GM19328 (cell line): ENCODE measurements around the gene TRABD2A.

Source experiments
- ATAC-seq: cut with Tn5 transposase; IDR thresholded peaks from one replicate; pipeline ENCODE4 v1.9.1; 2021; ENCODE audit warnings: mild to moderate bottlenecking, moderate library complexity; ENCODE audit not compliant: unreplicated experiment

Gene TRABD2A

DNA sequence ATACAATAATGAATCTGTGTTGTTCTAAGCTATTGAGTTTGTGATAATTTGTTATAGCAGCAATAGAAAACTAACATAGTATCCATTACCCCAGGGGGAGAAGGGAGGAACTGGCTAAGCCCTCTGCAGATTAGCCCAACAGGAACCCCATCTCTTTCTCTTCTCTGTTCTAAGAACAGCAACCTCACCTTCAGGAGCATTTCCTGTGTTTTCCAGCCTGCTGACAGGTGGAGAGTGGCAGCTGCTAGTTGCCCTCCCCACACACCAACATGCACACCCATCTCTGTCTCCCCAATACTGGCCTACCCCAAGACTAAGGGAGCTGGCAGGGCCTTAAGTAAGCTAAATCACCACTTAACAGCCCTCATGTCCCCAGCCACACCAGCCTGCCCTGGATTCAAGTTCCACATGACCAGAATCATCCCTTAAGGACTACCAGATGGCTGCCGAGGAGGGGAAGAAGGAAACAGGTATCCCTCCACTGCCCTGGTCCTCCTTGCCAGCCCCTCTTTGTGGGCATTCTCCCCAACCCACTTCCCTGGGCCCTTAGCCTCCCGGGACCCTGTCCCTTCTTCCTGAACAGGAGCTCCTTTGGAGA, 52.8 kb downstream of the TRABD2A start:
- no peak for ATAC-seq

DNA sequence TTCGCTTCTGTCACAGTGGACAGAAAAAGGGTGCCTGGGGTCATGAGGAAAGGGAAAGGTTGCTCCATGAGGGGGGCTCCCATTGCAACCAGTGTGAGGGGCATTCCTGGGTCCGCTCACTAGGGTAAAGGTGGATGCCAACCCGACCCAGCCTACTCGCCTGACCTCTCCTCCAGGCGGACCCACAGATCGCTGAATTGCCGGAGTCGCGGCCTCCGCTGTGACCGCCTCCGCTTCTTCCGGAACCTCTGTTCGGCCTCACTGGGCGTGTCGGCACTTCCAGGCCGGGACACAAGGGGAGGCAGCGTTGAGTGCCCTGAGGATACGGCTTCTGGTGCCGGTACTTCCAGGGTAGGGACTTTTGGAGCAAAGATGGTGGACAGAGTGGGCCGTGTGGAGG, 57.1 kb downstream of the TRABD2A start:
- no peak for ATAC-seq

GRCh38 chr2:84823229-84823628, 57.7 kb downstream of the TRABD2A start:
- no peak for ATAC-seq

GRCh38 chr2:84821806-84822205, 59.1 kb downstream of the TRABD2A start:
- no peak for ATAC-seq

GRCh38 chr2:84817239-84817655, 63.6 kb downstream of the TRABD2A start:
- peak; percentile 92 for ATAC-seq

GRCh38 chr2:84816426-84817026, 64.4 kb downstream of the TRABD2A start:
- ATAC-seq: peak; percentile 60

GRCh38 chr2:84815146-84815545, 65.7 kb downstream of the TRABD2A start:
- no peak for ATAC-seq

DNA sequence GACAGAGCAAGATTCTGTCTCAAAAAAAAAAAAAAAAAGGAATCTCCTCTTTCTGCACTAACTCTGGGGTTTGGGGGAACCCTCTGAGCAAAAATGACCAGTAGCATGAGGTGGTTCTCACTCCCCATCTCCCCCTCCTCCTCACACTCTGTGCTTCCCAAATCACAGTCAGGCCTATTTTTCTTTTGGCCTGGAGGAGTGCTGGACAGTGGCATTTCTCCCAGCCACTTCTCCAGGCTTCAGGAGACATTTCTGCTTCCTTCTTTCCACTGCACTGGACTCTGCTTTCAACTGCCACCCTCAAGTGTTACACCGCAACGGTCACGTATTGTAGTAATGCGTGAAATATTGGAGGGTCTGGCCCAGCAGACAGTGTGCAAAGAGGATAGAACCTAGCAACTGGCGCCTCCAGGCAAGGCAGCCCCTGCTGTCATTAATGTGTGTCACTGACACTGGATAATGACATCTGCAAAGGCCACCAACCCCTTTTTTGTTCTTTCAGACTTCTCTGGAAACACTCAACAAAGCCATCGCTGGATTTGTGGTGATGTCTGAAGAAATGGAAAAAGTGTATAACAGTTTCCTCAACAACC, 68.9 kb downstream of the TRABD2A start:
- ATAC-seq: no peak

GRCh38 chr2:84808279-84808678, 72.6 kb downstream of the TRABD2A start:
- ATAC-seq: no peak

GRCh38 chr2:84807063-84807485, 73.8 kb downstream of the TRABD2A start:
- ATAC-seq: no peak

DNA sequence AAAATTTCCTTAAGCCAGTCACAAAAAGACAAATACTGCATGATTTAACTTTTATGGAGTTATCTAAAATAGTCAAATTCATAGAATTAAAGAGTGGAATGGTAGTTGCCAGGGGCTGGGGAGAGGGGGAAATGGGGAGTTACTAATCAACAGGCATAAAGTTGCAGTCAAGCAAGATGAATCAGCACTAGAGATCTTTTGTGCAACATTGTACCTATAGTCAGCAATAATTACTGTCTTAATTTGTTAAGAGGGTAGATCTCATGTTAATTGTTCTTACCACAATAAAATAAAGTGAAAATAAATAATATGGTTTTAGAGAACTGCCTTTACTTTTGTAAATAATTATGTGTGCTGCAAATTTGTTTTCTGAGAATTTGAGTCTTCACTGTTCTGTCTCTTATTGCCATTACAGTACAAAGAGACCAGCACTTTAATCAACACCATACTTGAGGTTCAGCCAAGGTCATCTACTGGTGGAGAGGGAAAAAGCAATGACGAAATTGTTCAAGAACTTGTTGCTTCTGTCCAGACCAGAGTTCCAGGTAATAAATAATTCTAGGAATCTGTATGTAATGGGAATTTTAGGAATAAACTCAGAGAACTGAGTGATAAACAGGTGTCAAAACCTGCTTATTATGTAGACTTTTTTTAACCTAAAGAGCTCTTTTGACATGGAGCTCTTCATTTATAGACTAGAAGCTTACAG, 75.5 kb downstream of the TRABD2A start:
- no peak for ATAC-seq

- no peak for ATAC-seq
These were observed 79.1 kb downstream of the TRABD2A start for GRCh38 chr2:84801811-84802210.

DNA sequence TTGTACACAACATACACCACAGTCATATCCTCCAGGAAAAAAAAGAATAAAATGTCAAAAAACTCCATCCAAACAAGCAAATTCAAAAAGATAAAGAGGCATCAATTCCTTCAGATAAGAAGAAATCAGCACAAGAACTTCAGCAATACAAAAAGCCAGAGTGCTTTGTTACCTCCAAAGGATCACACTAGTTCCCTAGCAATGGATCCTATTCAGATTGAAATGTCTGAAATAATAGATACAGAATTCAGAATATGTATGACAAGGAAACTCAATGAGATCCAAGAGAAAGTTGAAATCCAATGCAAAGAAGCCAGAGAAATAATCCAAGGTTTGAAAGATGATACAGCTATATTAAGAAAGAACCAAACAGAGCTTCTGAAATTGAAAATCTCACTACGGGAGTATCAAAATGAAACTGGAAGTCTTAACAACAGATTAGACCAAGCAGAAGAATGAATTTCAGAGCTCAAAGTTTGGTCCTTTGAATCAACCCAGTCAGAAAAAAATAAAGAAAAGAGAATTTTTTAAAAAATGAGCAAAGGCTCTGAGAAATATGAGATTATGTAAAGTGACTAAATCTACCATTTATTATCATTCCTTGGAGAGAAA, 80.6 kb downstream of the TRABD2A start:
- ATAC-seq: peak; percentile 77

DNA sequence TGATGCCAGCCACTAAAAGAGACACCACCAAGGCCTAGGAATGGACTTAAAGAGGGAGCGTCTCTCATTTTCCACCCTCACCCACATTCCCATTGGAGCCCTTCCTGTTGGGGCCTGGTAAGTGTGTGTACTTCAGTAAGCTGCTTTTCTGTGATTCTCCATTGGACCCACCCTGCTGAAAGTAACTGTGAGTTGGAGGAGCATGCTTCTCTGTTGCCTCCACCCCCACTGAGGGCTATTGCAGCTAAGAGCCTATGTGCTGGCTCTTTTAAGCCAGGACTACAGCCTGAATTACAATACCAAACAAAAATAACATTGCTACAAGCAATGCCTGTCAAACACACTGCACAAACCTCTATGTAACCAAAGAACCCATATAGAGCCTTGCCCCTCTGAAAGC, 81.1 kb downstream of the TRABD2A start:
- no peak for ATAC-seq

GRCh38 chr2:84797271-84797670, 83.6 kb downstream of the TRABD2A start:
- ATAC-seq: no peak

- ATAC-seq: no peak
These were observed 84.1 kb downstream of the TRABD2A start for GRCh38 chr2:84796798-84797197.

DNA sequence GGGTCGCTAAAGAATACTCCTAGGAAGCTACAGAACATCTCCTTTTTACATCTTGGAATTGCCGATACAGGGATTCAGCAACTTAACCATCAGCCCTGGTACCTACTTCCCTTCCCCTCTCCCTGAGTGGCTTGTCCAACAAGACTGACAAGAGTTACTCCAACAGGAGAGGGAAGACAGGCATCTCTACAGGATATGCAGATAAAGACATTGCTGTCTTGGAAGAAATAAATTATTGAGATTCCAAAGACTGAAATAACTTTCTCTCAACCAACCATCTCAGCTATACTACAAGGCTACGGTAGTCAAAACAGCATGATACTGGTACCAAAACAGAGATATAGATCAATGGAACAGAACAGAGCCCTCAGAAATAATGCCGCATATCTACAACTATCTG, 87.2 kb downstream of the TRABD2A start:
- ATAC-seq: no peak

DNA sequence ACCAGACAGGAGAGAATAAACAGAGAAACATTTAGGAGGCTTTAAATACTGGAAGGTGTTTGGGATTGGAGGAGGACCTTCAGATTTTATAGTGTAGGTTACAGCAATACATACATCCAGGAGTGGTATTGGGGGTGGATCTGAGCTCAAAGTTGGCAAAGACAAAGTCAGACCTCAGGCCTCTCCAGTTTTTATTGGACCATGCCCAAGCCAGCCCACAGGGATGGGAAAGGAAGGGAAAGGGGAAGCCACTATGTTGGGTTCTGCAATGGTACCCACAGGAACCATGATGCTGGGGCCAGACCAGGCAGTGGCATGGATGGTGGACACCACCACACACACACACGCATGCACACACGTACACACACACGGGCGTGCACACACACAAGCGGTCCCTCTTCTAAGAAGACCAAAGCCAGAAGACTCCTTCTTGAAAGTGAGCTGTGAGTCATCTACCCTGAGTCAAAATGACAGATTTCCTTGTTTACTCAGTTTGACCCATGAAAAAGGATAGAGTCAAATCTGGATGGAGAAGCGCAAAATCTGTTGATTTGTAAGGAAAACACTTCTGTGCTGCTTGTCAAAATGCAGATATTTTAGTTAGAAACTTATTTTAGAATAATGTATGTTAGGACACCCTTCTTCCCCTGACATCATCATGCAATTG, 87.9 kb downstream of the TRABD2A start:
- no peak for ATAC-seq

GRCh38 chr2:84788498-84788897, 92.4 kb downstream of the TRABD2A start:
- no peak for ATAC-seq

- no peak for ATAC-seq
These were observed 92.9 kb downstream of the TRABD2A start for GRCh38 chr2:84788027-84788426.

DNA sequence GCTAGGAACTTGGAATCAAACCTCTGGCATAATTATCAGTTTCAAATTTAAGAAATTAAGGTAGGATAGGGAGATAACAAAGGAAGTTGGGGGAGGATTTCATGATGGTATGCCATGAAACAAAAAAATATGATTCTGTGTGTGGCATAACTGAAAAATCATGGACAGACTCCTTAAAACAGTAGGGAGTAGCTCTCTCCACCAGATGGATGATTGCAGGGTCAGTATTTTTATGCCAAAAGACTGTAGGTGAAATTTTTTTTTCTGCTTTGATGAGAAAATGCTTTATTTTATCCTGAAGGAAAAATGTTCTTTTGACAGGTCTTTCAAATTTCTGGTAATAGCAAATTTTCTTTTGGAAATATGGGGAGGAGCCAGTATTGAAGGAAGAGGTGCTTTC, 94.3 kb downstream of the TRABD2A start:
- no peak for ATAC-seq
